Measurements from ENCODE around the gene TYMP. TPM values are rescaled to one million over a fixed set of nuclear protein-coding genes. Genes with fewer than 3 reads are reported as not detected.

Gene TYMP
- total RNA-seq, 2 donors from 2014 or later, result 1.2 to 2.1 TPM

DNA sequence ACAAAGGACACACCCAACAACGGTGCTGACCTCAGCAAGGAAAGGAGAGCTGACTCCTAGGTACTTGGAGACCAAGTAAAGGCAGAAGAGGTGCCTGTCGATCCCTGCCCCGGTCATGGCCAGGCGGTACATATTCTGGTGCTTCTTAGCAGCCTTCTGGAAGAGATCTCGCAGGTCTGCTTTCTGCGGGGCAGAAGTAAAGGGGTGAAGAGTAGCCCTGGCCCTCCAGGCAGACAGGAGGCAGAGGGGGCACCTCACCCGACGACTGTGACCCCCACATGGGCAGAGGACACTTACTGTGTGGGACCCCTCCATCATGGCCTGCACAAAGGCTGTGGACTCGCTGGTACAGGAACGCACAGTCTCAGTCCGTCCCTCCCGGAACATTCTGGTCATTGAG, 41.0 kb upstream of the TYMP start:
- Histone ChIP-seq H3K9ac (ENCODE audit: extremely low read depth, low read length, poor library complexity, severe bottlenecking) (no peak overlapping the region), H3K4me1 (ENCODE audit: control insufficient read depth, insufficient read depth, low read length) (no peaks in the 10 kb centered on the region), H3K4me3 (ENCODE audit: low read length) (no peak overlapping the region), H3K9me3 (ENCODE audit: control insufficient read depth, low read length) (no peaks in the 10 kb centered on the region), H3K27ac (ENCODE audit: low read depth, low read length) (no peak overlapping the region), H3K36me3 (ENCODE audit: control insufficient read depth, insufficient read depth, low read length) (peaks cover 75% of the 10 kb centered on the region), H3K27me3 (ENCODE audit: control insufficient read depth, insufficient read depth, low read length, poor library complexity, severe bottlenecking) (no peaks in the 10 kb centered on the region)
- Mint-ChIP-seq H3K36me3 (ENCODE audit: low read depth) (peaks cover 57% of the 10 kb centered on the region), H3K9me3 (no peaks in the 10 kb centered on the region), H3K4me3 (no peak overlapping the region), H3K27me3 (ENCODE audit: insufficient read depth) (peaks cover 2% of the 10 kb centered on the region), H3K27ac (no peak overlapping the region), H3K4me1 (no peaks in the 10 kb centered on the region)
- WGBS, 2 experiments (ENCODE audit: insufficient coverage in 1 of 2, insufficient read length in 1 of 2), result 95 to 96% methylated on average over 10 to 12 of the region's 12 CpGs
- TF ChIP-seq CTCF (conservative IDR thresholded peaks at IDR 0.05), result no peak
- DNase-seq, result no peak

DNA sequence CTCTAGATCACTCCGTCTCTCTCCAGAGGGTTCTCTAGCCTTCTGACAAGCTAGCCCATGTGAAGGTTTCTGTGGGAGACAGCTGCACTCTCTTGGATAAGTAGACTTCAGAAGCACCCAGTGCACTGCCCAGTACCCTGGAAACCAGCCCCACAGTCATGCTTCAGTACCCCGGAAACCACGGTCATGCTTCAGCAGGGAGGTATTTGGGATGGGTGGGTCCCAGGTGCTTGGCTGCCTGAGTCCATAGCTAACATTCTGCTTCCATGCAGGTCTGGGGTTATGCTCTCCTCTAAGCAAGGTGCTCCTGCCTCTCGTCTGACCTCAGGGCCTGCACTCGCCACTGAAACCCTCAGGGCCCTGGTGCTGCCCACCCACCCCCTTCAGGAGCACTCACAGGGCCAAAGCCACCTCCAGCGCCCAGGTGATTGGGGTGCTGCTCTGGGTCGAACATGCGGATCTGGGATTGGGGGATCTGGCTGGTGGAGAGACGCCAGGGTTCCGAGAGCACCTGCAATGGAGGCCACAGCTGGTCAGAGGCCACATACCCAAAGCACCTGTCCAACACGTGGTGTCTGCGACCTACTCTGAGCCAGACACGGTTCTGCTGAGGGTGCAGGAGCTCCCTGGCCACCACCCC, 40.2 kb upstream of the TYMP start:
- Histone ChIP-seq H3K27me3 (ENCODE audit: control insufficient read depth, insufficient read depth, low read length, poor library complexity, severe bottlenecking) (no peaks in the 10 kb centered on the region), H3K36me3 (ENCODE audit: control insufficient read depth, insufficient read depth, low read length) (peaks cover 68% of the 10 kb centered on the region), H3K9ac (ENCODE audit: extremely low read depth, low read length, poor library complexity, severe bottlenecking) (no peak overlapping the region), H3K27ac (ENCODE audit: low read depth, low read length) (no peak overlapping the region), H3K4me1 (ENCODE audit: control insufficient read depth, insufficient read depth, low read length) (no peaks in the 10 kb centered on the region), H3K4me3 (ENCODE audit: low read length) (no peak overlapping the region), H3K9me3 (ENCODE audit: control insufficient read depth, low read length) (no peaks in the 10 kb centered on the region)
- 93 to 99% methylated on average over 9 to 13 of the region's 13 CpGs for WGBS, 2 experiments (ENCODE audit: insufficient coverage in 1 of 2, insufficient read length in 1 of 2)
- TF ChIP-seq CTCF (conservative IDR thresholded peaks at IDR 0.05), result no peak
- no peak overlapping the region for H3K4me3 Mint-ChIP-seq
- peaks cover 50% of the 10 kb centered on the region for H3K36me3 Mint-ChIP-seq (ENCODE audit: low read depth)
- H3K4me1 Mint-ChIP-seq, result no peaks in the 10 kb centered on the region
- H3K27ac Mint-ChIP-seq, result no peak overlapping the region
- H3K27me3 Mint-ChIP-seq (ENCODE audit: insufficient read depth), result peaks cover 4% of the 10 kb centered on the region
- H3K9me3 Mint-ChIP-seq, result no peaks in the 10 kb centered on the region
- no peak for DNase-seq

DNA sequence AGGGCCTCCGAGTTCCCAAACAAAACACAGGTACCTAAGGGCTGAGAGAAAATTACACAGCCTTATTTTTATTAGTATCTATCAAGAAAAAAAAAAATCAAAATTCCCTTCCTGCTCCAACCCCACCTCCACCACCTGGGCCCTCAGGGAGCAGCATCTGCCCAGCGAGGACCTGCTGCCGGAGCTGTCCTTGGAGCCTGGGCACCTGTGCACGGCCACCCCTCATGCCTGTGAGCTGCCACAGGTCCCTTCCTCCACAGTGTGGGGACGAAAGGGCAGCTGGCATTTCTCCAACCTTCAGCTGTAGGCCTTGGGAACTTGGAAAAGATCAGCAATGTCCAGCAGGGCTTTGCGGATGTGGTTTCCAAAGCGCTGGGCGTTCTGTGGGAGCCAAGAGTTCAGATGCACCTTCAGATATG, 39.2 kb upstream of the TYMP start:
- peaks cover 12% of the 10 kb centered on the region for H3K27me3 Mint-ChIP-seq (ENCODE audit: insufficient read depth)
- Histone ChIP-seq H3K27me3 (ENCODE audit: control insufficient read depth, insufficient read depth, low read length, poor library complexity, severe bottlenecking) (peaks cover 9% of the 10 kb centered on the region), H3K9ac (ENCODE audit: extremely low read depth, low read length, poor library complexity, severe bottlenecking) (no peak overlapping the region), H3K27ac (ENCODE audit: low read depth, low read length) (no peak overlapping the region), H3K4me1 (ENCODE audit: control insufficient read depth, insufficient read depth, low read length) (no peaks in the 10 kb centered on the region), H3K36me3 (ENCODE audit: control insufficient read depth, insufficient read depth, low read length) (peaks cover 62% of the 10 kb centered on the region), H3K9me3 (ENCODE audit: control insufficient read depth, low read length) (no peaks in the 10 kb centered on the region), H3K4me3 (ENCODE audit: low read length) (no peak overlapping the region)
- no peaks in the 10 kb centered on the region for H3K4me1 Mint-ChIP-seq
- WGBS, 2 experiments (ENCODE audit: insufficient coverage in 1 of 2, insufficient read length in 1 of 2), result 95 to 99% methylated on average over 7 of the region's 8 CpGs
- TF ChIP-seq CTCF (conservative IDR thresholded peaks at IDR 0.05), result no peak
- H3K27ac Mint-ChIP-seq, result no peak overlapping the region
- peaks cover 50% of the 10 kb centered on the region for H3K36me3 Mint-ChIP-seq (ENCODE audit: low read depth)
- H3K9me3 Mint-ChIP-seq, result no peaks in the 10 kb centered on the region
- no peak overlapping the region for H3K4me3 Mint-ChIP-seq
- DNase-seq, result no peak

Measured in endodermal cell (in vitro differentiated cells).